Endothelial cell (in vitro differentiated cells): ENCODE results near the gene ATP1A1. TPM values are rescaled to one million over a fixed set of nuclear protein-coding genes. Genes with fewer than 3 reads are reported as not detected.

Source experiments
- DNase-seq: peaks from one replicate; pipeline ENCODE4 v3.0.0; 2021; ENCODE audit warnings: low spot score
- H3K27ac Mint-ChIP-seq: one replicate; pipeline ENCODE4 v1.8.0; 2021; ENCODE audit warnings: mixed read lengths, inconsistent platforms; ENCODE audit not compliant: unreplicated experiment
- H3K27me3 Mint-ChIP-seq: one replicate; pipeline ENCODE4 v1.8.0; 2021; ENCODE audit warnings: mild to moderate bottlenecking, moderate library complexity, mixed read lengths, inconsistent platforms; ENCODE audit not compliant: unreplicated experiment
- H3K36me3 Mint-ChIP-seq: one replicate; pipeline ENCODE4 v1.8.0; 2021; ENCODE audit warnings: mild to moderate bottlenecking, low read depth, mixed read lengths, inconsistent platforms; ENCODE audit not compliant: unreplicated experiment
- H3K4me1 Mint-ChIP-seq: one replicate; pipeline ENCODE4 v1.8.0; 2021; ENCODE audit warnings: mild to moderate bottlenecking, mixed read lengths, inconsistent platforms; ENCODE audit not compliant: unreplicated experiment
- H3K4me3 Mint-ChIP-seq: one replicate; pipeline ENCODE4 v1.8.0; 2021; ENCODE audit warnings: mild to moderate bottlenecking, mixed read lengths, inconsistent platforms; ENCODE audit not compliant: unreplicated experiment
- H3K9me3 Mint-ChIP-seq: one replicate; pipeline ENCODE4 v1.8.0; 2021; ENCODE audit warnings: mixed read lengths, inconsistent platforms; ENCODE audit not compliant: unreplicated experiment
- total RNA-seq: library from RNA; stranded (reverse); fragmentation: NEBNext Ultra II Directional; extraction: Animal tissue kit (Norgen Biotek cat#: 25700); gene quantifications from one replicate; pipeline ENCODE4 v1.2.1, GENCODE V29; 2021; ENCODE audit not compliant: unreplicated experiment
- TF ChIP-seq, protein P1 (sequence below): fragments of 200-600 bp; sonication (generic); IDR thresholded peaks from one replicate; pipeline ENCODE4 v1.5.0; 2021; ENCODE audit warnings: antibody characterized with exemption; ENCODE audit not compliant: unreplicated experiment

Gene ATP1A1
- total RNA-seq, 1 donor from 2014 or later: 156 TPM

DNA sequence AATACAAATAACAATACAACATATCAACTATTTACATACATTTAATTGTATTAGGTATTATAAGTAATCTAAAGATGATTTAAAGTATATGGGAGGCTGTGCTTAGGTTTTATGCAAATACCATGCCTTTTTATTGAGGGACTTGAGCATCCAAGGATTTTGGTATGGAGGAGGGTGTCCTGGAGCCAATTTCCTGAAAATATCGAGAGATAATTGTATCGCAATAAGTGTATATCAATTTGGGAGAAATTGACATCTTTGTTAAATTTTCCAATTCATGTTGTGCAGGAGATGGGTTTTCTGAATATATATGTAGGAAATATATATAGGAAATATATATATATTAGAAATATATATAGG lies 63.5 kb downstream of the ATP1A1 start:
- H3K36me3 Mint-ChIP-seq: no peaks in the 10 kb centered on the region
- H3K4me1 Mint-ChIP-seq: peaks cover 13% of the 10 kb centered on the region
- no peaks in the 10 kb centered on the region for H3K9me3 Mint-ChIP-seq
- no peak for DNase-seq
- peaks cover 2% of the 10 kb centered on the region for H3K27me3 Mint-ChIP-seq
- H3K4me3 Mint-ChIP-seq: no peak overlapping the region
- TF ChIP-seq, protein P1, sequence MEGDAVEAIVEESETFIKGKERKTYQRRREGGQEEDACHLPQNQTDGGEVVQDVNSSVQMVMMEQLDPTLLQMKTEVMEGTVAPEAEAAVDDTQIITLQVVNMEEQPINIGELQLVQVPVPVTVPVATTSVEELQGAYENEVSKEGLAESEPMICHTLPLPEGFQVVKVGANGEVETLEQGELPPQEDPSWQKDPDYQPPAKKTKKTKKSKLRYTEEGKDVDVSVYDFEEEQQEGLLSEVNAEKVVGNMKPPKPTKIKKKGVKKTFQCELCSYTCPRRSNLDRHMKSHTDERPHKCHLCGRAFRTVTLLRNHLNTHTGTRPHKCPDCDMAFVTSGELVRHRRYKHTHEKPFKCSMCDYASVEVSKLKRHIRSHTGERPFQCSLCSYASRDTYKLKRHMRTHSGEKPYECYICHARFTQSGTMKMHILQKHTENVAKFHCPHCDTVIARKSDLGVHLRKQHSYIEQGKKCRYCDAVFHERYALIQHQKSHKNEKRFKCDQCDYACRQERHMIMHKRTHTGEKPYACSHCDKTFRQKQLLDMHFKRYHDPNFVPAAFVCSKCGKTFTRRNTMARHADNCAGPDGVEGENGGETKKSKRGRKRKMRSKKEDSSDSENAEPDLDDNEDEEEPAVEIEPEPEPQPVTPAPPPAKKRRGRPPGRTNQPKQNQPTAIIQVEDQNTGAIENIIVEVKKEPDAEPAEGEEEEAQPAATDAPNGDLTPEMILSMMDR: no peak
- H3K27ac Mint-ChIP-seq: no peak overlapping the region

DNA sequence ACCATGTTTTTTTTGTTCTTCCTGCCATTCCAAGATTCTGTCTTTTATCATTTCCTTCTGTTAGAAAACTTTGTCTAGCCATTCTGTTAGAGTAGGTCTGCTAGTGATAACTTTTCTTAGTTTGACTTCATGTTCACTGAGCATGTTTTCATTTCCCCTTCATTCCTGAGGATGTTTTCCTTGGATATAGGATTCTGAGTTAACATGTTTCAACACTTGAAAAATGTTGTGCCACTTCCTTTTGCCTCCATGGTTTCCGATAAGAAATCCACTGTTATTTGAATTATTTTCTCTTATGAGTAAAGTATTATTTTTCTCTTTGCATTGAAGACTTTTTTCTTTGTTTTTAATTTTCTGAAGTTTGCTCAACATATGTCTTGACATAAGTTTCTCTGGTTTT lies 66.7 kb downstream of the ATP1A1 start:
- no peak for DNase-seq
- no peak overlapping the region for H3K27ac Mint-ChIP-seq
- H3K4me1 Mint-ChIP-seq: peaks cover 3% of the 10 kb centered on the region
- no peaks in the 10 kb centered on the region for H3K9me3 Mint-ChIP-seq
- H3K4me3 Mint-ChIP-seq: no peak overlapping the region
- no peaks in the 10 kb centered on the region for H3K27me3 Mint-ChIP-seq
- TF ChIP-seq, protein P1: no peak
- H3K36me3 Mint-ChIP-seq: no peaks in the 10 kb centered on the region

DNA sequence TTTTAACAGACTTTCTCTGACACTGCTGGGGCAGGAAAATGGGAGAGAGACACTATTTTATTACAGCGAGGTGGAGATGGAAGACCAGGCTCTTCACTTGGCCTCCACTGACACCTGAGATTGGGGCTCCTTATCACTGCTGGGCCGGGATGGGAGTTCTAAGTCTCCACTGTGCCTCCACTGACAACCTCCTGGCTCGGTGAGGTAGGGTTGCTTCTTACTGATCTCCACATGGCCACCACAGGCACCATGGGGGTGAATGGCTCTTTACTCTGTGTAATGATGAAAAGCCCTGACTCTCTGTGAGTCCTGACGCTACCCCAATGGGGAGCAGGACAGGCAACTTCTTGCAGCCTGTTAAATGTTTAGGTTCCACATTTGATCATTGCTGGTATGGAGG lies 67.7 kb downstream of the ATP1A1 start:
- DNase-seq: no peak
- H3K27ac Mint-ChIP-seq: no peak overlapping the region
- no peak overlapping the region for H3K4me3 Mint-ChIP-seq
- no peaks in the 10 kb centered on the region for H3K36me3 Mint-ChIP-seq
- H3K9me3 Mint-ChIP-seq: no peaks in the 10 kb centered on the region
- peaks cover 3% of the 10 kb centered on the region for H3K4me1 Mint-ChIP-seq
- no peaks in the 10 kb centered on the region for H3K27me3 Mint-ChIP-seq
- TF ChIP-seq, protein P1: no peak

DNA sequence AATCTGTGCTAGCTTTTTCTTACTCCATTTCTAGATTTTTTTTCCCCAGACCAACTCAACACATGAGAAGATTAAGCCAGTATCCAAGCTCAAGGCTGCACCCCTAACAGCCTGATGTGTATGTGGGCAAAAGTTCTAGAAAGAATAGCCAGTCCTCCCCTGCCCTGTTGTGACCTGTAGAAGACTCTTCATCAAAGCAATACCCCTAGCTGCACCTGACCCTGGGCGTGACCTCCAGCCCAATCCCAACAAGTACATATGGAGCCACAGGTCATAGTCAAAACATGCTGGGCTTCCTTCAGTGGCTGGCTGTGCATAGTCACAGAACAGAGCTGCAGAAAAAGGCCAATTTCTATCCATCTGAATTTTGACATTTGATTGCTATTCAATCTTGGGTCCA lies 72.5 kb downstream of the ATP1A1 start:
- H3K36me3 Mint-ChIP-seq: no peaks in the 10 kb centered on the region
- no peak overlapping the region for H3K4me3 Mint-ChIP-seq
- no peak overlapping the region for H3K27ac Mint-ChIP-seq
- no peaks in the 10 kb centered on the region for H3K9me3 Mint-ChIP-seq
- no peaks in the 10 kb centered on the region for H3K27me3 Mint-ChIP-seq
- no peak for DNase-seq
- peaks cover 2% of the 10 kb centered on the region for H3K4me1 Mint-ChIP-seq
- TF ChIP-seq, protein P1: no peak

DNA sequence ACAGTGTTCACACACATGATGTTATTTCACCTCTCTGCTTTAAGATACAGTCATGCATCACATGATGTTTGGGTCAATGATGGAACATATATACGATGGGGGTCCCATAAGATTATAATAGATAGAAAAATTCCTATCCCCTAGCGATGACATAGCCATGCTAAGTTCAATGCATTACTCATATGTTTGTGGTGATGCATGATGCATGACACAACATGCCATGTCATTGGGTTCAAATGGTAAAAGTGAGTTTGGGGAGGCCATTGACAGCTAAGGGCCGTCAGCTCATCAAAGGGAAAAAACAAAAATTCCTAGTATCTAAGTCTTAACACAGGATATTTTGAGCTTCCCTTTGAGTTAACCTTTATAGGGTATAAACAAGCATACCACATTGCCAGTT lies 73.6 kb downstream of the ATP1A1 start:
- Mint-ChIP-seq H3K4me1 (peaks cover 2% of the 10 kb centered on the region), H3K9me3 (no peaks in the 10 kb centered on the region)

More for the DNA sequence above, 73.6 kb downstream of the ATP1A1 start:
- Mint-ChIP-seq H3K27me3 (no peaks in the 10 kb centered on the region), H3K4me3 (no peak overlapping the region), H3K36me3 (no peaks in the 10 kb centered on the region), H3K27ac (no peak overlapping the region)
- TF ChIP-seq, protein P1: no peak
- no peak for DNase-seq
